Measurements from ENCODE around the gene SNAP47.

DNA sequence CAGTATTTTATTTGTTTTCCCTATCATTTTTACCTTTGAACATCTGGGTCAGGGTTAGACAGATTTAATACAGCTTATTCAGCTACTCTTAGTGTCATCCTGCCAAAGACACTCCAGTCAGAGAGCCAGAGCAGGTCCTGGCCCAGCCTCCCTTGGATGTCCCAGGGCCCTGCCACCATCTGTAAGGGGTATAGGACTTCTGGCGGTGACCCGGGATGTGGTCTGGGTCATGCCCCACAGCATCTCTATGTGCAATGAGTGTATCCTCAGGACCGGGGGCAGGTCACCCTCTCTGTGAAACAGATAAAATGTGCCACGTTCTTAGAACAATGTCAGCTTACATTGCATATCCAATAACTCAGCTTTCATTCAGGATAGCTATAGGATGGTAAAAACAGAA lies 42.4 kb downstream of the SNAP47 start:
- TF ChIP-seq, protein P1, sequence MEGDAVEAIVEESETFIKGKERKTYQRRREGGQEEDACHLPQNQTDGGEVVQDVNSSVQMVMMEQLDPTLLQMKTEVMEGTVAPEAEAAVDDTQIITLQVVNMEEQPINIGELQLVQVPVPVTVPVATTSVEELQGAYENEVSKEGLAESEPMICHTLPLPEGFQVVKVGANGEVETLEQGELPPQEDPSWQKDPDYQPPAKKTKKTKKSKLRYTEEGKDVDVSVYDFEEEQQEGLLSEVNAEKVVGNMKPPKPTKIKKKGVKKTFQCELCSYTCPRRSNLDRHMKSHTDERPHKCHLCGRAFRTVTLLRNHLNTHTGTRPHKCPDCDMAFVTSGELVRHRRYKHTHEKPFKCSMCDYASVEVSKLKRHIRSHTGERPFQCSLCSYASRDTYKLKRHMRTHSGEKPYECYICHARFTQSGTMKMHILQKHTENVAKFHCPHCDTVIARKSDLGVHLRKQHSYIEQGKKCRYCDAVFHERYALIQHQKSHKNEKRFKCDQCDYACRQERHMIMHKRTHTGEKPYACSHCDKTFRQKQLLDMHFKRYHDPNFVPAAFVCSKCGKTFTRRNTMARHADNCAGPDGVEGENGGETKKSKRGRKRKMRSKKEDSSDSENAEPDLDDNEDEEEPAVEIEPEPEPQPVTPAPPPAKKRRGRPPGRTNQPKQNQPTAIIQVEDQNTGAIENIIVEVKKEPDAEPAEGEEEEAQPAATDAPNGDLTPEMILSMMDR (IDR thresholded peaks at IDR 0.05; ENCODE audit: insufficient read depth, low read length): no peak
- TF ChIP-seq POLR2AphosphoS5 (IDR thresholded peaks at IDR 0.05; ENCODE audit: low read depth): no peak
- no peak for TF ChIP-seq GABPA (IDR thresholded peaks at IDR 0.05; ENCODE audit: low read depth)

All from HL-60 (cell line).